ENCODE data around the gene COMMD9.

The COMMD9 gene

DNA sequence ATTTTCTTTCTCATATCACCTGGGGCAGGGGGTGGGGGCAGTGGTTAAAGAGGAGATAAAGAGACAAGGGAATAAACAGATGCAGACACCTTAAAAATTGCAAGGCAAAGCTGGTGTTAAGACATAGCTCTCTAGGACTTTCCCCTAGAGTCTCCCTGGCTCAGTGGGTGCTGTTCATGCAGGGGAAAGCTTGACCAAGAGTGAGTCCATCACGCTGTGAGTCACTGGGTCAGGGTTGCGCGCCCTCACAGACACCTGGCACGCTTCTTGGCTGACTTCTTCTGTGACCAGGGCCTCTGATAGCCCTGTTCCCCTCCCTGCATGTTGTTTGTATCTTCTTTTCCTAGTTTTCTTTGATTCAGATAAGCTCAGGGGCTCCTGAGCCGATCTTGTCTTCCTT is 31.9 kb downstream of the COMMD9 start:
- TF ChIP-seq ZNF416 (tag by site-specific recombination; IDR thresholded peaks at IDR 0.05) = no peak
- H3K4me3 ChIP-seq (ENCODE audit: low read depth, low read length) = no peak overlapping the region
- POLR2A ChIA-PET = no interaction called here
- H3K9me3 ChIP-seq (ENCODE audit: control insufficient read depth, insufficient read depth, low read depth, low read length) = no peaks in the 10 kb centered on the region
- CTCF ChIA-PET = interaction anchor here (0.6 to 3.2 kb wide), 14 partner anchors 8 to 1907 kb away, joined by 3 to 30 read pairs (median 3); no protein-coding TSS in a partner anchor
- H3K4me1 ChIP-seq (ENCODE audit: control insufficient read depth, insufficient read depth, low read length) = no peaks in the 10 kb centered on the region
- H3K27ac ChIP-seq (ENCODE audit: extremely low read depth, low read depth, low read length) = no peak overlapping the region
- no peaks in the 10 kb centered on the region for H3K36me3 ChIP-seq (ENCODE audit: control insufficient read depth in 2 of 2, insufficient read depth in 1 of 2, low read length in 2 of 2)

DNA sequence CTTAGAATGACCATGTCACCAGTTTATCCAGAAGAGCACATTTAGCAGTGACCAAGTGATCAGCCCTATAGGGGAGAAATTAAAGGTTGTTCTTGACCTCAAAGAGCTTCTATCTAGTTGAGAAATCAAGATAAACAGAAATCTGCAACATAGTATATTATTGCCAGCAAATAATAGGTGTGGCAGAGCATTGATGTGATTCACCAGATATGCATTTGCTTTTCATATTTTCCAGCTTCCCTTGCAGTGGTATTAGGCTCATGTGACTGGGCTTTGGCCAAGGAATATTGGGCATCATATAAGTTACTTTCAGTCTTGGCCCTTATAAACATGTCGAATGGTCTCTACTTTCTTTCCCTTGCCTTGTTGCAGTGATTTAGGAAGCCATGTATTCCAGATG is 34.5 kb downstream of the COMMD9 start:
- H3K4me3 ChIP-seq (ENCODE audit: low read depth, low read length) = no peak overlapping the region
- POLR2A ChIA-PET = no interaction called here
- H3K27ac ChIP-seq (ENCODE audit: extremely low read depth, low read depth, low read length) = no peak overlapping the region
- TF ChIP-seq KLF10 (tag by site-specific recombination; IDR thresholded peaks at IDR 0.05) = no peak
- TF ChIP-seq MZF1 (tag by site-specific recombination; IDR thresholded peaks at IDR 0.05; ENCODE audit: borderline replicate concordance) = no peak
- no peak for TF ChIP-seq ZBTB20 (tag by site-specific recombination; IDR thresholded peaks at IDR 0.05)
- TF ChIP-seq ZNF169 (tag by site-specific recombination; IDR thresholded peaks at IDR 0.05) = no peak
- no peak for TF ChIP-seq ZNF394 (tag by site-specific recombination; IDR thresholded peaks at IDR 0.05; ENCODE audit: borderline replicate concordance)
- TF ChIP-seq, protein P1, sequence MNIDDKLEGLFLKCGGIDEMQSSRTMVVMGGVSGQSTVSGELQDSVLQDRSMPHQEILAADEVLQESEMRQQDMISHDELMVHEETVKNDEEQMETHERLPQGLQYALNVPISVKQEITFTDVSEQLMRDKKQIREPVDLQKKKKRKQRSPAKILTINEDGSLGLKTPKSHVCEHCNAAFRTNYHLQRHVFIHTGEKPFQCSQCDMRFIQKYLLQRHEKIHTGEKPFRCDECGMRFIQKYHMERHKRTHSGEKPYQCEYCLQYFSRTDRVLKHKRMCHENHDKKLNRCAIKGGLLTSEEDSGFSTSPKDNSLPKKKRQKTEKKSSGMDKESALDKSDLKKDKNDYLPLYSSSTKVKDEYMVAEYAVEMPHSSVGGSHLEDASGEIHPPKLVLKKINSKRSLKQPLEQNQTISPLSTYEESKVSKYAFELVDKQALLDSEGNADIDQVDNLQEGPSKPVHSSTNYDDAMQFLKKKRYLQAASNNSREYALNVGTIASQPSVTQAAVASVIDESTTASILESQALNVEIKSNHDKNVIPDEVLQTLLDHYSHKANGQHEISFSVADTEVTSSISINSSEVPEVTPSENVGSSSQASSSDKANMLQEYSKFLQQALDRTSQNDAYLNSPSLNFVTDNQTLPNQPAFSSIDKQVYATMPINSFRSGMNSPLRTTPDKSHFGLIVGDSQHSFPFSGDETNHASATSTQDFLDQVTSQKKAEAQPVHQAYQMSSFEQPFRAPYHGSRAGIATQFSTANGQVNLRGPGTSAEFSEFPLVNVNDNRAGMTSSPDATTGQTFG (tag by site-specific recombination; IDR thresholded peaks at IDR 0.05; ENCODE audit: borderline replicate concordance) = no peak
- TF ChIP-seq ZNF214 (tag by site-specific recombination; IDR thresholded peaks at IDR 0.05; ENCODE audit: borderline replicate concordance) = no peak
- H3K36me3 ChIP-seq (ENCODE audit: control insufficient read depth in 2 of 2, insufficient read depth in 1 of 2, low read length in 2 of 2) = no peaks in the 10 kb centered on the region
- no peaks in the 10 kb centered on the region for H3K9me3 ChIP-seq (ENCODE audit: control insufficient read depth, insufficient read depth, low read depth, low read length)
- no peaks in the 10 kb centered on the region for H3K4me1 ChIP-seq (ENCODE audit: control insufficient read depth, insufficient read depth, low read length)
- CTCF ChIA-PET = interaction anchor here (1.2 kb wide), 1 partner anchor 11 kb away, joined by 4 read pairs; no protein-coding TSS in a partner anchor

DNA sequence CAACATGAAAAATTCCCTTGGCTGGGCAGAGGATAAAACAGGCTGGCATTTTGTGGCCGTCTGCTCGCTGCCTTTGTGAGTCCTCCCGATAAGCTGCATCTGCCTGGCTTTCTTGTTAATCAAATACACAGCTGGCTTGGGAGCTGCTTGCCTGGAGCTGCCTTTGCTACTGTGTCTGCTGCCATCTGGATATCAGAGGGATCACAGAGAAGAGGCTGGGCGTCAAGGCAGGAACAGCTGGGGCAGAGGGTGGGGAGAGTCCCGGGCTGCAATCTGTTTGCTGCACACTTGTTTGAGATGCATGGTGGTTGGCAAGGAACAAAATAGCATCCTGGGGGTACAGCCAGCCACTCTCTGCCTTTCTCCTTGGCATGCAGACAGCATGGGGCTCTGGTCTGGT is 36.0 kb downstream of the COMMD9 start:
- POLR2A ChIA-PET = no interaction called here
- no peaks in the 10 kb centered on the region for H3K9me3 ChIP-seq (ENCODE audit: control insufficient read depth, insufficient read depth, low read depth, low read length)
- no peak overlapping the region for H3K4me3 ChIP-seq (ENCODE audit: low read depth, low read length)
- H3K4me1 ChIP-seq (ENCODE audit: control insufficient read depth, insufficient read depth, low read length) = no peaks in the 10 kb centered on the region
- H3K36me3 ChIP-seq (ENCODE audit: control insufficient read depth in 2 of 2, insufficient read depth in 1 of 2, low read length in 2 of 2) = no peaks in the 10 kb centered on the region
- no peak overlapping the region for H3K27ac ChIP-seq (ENCODE audit: extremely low read depth, low read depth, low read length)
- CTCF ChIA-PET = no interaction called here
- TF ChIP-seq, protein P2, sequence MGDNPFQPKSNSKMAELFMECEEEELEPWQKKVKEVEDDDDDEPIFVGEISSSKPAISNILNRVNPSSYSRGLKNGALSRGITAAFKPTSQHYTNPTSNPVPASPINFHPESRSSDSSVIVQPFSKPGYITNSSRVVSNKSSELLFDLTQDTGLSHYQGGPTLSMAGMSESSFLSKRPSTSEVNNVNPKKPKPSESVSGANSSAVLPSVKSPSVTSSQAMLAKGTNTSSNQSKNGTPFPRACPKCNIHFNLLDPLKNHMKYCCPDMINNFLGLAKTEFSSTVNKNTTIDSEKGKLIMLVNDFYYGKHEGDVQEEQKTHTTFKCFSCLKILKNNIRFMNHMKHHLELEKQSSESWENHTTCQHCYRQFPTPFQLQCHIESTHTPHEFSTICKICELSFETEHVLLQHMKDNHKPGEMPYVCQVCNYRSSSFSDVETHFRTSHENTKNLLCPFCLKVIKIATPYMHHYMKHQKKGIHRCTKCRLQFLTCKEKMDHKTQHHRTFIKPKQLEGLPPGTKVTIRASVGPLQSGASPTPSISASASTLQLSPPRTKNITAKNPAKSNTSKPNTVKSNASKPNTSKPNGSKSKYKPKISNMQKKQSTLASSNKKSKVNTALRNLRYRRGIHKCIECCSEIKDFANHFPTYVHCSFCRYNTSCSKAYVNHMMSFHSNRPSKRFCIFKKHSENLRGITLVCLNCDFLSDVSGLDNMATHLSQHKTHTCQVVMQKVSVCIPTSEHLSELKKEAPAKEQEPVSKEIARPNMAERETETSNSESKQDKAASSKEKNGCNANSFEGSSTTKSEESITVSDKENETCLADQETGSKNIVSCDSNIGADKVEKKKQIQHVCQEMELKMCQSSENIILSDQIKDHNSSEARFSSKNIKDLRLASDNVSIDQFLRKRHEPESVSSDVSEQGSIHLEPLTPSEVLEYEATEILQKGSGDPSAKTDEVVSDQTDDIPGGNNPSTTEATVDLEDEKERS (tag by site-specific recombination; IDR thresholded peaks at IDR 0.05) = no peak
- TF ChIP-seq, protein P3, sequence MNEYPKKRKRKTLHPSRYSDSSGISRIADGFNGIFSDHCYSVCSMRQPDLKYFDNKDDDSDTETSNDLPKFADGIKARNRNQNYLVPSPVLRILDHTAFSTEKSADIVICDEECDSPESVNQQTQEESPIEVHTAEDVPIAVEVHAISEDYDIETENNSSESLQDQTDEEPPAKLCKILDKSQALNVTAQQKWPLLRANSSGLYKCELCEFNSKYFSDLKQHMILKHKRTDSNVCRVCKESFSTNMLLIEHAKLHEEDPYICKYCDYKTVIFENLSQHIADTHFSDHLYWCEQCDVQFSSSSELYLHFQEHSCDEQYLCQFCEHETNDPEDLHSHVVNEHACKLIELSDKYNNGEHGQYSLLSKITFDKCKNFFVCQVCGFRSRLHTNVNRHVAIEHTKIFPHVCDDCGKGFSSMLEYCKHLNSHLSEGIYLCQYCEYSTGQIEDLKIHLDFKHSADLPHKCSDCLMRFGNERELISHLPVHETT (tag by site-specific recombination; IDR thresholded peaks at IDR 0.05) = no peak
- no peak for TF ChIP-seq ZNF23 (tag by site-specific recombination; IDR thresholded peaks at IDR 0.05; ENCODE audit: borderline replicate concordance)
- no peak for TF ChIP-seq ZNF239 (tag by site-specific recombination; IDR thresholded peaks at IDR 0.05)
- no peak for TF ChIP-seq ZNF621 (tag by site-specific recombination; IDR thresholded peaks at IDR 0.05)
- TF ChIP-seq, protein P4, sequence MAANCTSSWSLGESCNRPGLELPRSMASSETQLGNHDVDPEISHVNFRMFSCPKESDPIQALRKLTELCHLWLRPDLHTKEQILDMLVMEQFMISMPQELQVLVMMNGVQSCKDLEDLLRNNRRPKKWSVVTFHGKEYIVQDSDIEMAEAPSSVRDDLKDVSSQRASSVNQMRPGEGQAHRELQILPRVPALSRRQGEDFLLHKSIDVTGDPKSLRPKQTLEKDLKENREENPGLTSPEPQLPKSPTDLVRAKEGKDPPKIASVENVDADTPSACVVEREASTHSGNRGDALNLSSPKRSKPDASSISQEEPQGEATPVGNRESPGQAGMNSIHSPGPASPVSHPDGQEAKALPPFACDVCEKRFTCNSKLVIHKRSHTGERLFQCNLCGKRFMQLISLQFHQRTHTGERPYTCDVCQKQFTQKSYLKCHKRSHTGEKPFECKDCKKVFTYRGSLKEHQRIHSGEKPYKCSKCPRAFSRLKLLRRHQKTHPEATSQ (tag by site-specific recombination; IDR thresholded peaks at IDR 0.05) = no peak
- TF ChIP-seq ZNF350 (tag by site-specific recombination; IDR thresholded peaks at IDR 0.05) = no peak
- TF ChIP-seq GLIS1 (tag by site-specific recombination; IDR thresholded peaks at IDR 0.05) = no peak
- TF ChIP-seq ZNF311 (tag by site-specific recombination; IDR thresholded peaks at IDR 0.05; ENCODE audit: borderline replicate concordance) = no peak
- no peak for TF ChIP-seq ZNF121 (tag by site-specific recombination; IDR thresholded peaks at IDR 0.05)
- TF ChIP-seq ZNF404 (tag by site-specific recombination; IDR thresholded peaks at IDR 0.05) = no peak
- TF ChIP-seq, protein P5, sequence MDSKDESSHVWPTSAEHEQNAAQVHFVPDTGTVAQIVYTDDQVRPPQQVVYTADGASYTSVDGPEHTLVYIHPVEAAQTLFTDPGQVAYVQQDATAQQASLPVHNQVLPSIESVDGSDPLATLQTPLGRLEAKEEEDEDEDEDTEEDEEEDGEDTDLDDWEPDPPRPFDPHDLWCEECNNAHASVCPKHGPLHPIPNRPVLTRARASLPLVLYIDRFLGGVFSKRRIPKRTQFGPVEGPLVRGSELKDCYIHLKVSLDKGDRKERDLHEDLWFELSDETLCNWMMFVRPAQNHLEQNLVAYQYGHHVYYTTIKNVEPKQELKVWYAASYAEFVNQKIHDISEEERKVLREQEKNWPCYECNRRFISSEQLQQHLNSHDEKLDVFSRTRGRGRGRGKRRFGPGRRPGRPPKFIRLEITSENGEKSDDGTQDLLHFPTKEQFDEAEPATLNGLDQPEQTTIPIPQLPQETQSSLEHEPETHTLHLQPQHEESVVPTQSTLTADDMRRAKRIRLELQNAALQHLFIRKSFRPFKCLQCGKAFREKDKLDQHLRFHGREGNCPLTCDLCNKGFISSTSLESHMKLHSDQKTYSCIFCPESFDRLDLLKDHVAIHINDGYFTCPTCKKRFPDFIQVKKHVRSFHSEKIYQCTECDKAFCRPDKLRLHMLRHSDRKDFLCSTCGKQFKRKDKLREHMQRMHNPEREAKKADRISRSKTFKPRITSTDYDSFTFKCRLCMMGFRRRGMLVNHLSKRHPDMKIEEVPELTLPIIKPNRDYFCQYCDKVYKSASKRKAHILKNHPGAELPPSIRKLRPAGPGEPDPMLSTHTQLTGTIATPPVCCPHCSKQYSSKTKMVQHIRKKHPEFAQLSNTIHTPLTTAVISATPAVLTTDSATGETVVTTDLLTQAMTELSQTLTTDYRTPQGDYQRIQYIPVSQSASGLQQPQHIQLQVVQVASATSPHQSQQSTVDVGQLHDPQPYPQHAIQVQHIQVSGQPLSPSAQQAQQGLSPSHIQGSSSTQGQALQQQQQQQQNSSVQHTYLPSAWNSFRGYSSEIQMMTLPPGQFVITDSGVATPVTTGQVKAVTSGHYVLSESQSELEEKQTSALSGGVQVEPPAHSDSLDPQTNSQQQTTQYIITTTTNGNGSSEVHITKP (tag by site-specific recombination; IDR thresholded peaks at IDR 0.05) = no peak
